RPMI7951 (cell line): ENCODE measurements around the gene GAL3ST1. TPM values are rescaled to one million over a fixed set of nuclear protein-coding genes. Genes with fewer than 3 reads are reported as not detected.
"Not testable (repeated sequence)": the region's sequence is repeated elsewhere in the genome, so short reads cannot be mapped to it uniquely, and the experiment has no call there.

Source experiments
- DNase-seq: peaks from one replicate; pipeline ENCODE4 v3.0.0-alpha.2; 2012; ENCODE audit warnings: low read depth
- total RNA-seq: library from RNA; depleted of rRNA; stranded (reverse); fragments of >200 nt; shearing (Covaris generic); gene quantifications from 2 replicates; pipeline ENCODE4 v1.2.3, GENCODE V29; 2014; rRNA removed

GAL3ST1 gene
- total RNA-seq: not detected in 2 replicates

DNA sequence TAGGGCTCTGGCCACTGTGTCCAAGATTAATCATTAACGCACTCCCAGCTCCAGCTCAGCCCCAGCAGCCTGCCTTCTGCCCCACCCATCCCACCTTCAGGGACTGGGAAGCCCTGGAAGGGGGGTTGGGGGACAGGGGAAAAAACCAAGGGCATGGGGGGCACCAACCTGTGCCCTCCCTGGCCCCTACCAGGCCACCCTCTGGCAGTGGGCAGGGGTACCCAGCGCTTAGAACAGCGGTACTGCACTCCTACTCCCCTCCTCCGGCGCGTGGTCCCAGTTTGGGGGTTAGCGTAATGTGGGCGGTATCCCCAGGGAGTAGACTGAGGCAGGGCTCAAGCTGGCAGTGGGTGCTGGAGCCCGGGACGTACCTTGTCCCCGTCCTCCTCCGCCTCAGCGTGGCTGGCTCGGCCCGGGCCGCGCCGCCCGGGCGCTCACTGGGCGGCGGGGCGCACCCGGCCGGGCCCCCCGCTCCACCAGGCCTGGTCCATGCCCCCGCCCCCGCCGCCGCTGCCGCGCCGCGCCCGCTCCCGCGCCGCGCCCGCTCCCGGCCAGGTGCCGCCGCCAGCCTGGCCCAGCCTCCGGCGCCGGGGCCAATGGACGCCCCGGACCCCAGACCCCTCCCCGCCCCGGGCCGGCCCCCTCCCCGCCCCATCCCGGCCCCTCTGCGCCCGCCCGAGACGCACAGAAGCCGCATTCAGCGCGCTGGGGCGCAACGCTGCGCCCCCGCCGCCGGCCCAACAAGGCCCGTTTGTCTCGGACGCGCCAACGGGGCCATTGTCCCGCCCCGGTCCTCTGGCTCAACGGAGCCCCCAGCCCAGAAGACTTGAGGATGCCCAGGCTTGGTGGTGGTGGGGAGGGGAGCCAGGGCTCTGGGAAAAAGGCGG, at the start of gene GAL3ST1:
Gene GAL3ST1, minus strand, starts transcription at position 571 of the 887 bp plus-strand sequence. CDS start 17,273 bp downstream, outside the sequence.
- DNase-seq: no peak

- not testable (repeated sequence) for DNase-seq
Measured at GRCh38 chr22:30619909-30620308, 45.4 kb upstream of the GAL3ST1 start.

GRCh38 chr22:30617819-30618218, 43.4 kb upstream of the GAL3ST1 start:
- DNase-seq: no peak

DNA sequence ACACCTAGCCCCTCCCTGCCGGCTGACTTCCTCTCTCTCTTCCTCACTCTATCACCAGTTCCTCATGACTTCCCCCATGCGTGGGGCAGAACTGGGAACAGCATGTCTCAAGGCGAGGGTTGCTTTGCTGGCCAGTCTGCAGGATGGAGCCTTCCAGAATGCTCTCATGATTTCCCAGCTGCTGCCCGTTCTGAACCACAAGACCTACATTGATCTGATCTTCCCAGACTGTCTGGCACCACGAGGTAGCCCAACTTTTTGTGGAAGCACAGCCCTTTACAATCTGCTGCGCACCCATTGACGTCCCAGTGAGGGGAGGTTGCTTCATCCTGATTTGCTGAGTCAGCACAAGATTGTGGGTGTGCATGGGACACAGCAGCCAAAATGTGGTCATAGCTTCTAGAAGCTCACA, 41.1 kb upstream of the GAL3ST1 start:
- no peak for DNase-seq

DNA sequence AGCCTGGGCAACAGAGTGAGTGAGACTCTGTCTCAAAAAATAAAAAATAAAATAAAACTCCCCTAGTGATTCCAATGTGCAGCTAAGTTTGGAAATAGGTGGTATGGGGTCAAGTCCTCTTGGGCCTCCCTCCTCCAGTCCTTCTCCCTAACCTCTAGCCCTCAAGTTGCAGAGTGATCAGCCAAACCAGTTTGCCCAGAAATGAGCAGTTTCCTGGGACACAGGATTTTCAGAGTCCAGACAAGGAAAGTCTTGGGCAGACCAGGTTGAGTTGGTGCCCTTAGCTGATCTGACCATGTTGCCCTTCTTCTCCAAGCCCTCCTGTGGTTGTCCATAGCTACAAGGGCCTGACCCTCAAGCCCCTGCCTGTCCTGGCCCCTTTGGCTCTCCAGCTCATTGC, 40.4 kb upstream of the GAL3ST1 start:
- DNase-seq: no peak

DNA sequence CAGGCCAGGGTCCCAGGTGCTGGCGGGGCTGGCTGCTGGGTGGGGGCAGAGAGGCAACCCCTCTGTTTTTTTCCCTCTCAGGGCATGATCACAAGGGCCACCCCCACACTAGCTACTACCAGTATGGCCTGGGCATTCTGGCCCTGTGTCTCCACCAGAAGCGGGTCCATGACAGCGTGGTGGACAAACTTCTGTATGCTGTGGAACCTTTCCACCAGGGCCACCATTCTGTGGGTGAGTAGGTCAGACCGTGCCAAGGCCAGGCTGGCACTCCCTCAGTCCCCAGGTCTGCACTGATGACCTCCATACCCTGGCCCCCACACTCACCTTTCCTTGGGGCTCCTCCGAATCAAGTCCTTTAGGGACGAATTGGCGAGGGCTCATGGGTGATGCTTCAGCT, 39.8 kb upstream of the GAL3ST1 start:
- DNase-seq: no peak

DNA sequence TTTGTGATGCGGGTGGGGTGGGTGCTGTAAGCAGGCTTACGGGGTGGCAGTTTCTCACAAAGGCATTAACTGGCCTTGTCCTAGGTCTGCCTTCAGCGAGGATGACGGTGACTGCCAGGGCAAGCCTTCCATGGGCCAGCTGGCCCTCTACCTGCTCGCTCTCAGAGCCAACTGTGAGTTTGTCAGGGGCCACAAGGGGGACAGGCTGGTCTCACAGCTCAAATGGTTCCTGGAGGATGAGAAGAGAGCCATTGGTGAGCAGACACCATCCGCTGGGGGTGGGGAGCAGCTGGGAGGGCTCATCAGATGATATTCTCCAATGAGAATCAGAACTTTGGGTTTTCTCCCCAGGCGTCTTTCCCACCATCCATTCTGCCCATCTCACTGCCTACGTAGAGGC, 38.3 kb upstream of the GAL3ST1 start:
- no peak for DNase-seq

DNA sequence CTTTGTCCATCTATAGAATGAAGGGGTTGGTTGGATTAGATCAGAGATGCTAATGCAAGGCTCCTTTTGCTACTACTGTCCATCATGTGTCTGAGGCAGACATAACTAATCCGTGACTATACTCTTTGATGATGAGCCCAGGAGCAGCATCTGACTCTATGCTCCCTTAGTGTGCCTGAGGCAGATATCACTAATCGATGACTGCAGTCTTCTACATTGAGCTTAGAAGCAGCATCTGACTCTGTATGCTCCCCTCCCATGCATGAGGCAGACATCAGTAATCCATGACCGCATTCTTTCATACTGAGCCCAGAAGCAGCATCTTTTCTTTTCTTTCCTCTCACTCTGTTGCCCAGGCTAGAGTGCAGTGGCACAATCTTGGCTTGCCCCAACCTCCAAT, 36.7 kb upstream of the GAL3ST1 start:
- no peak for DNase-seq

DNA sequence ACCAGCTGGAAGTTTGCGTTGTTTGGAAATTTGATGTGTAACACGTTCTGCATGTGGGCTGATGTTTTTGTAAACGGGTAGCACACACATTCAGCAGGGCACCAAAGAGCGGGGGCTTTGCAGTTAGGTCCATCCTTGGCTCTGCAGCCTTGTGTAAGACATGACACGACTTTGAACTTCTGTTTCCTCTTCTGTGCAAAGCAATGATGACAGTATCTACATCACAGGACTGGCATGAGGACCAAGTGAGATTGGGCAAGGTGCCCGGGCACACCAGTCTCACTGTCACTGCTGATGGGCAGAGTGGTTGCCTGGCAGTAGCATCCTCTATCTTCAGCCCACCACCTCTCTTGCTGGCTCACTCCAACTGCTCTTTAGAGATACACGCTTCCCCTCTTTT, 35.8 kb upstream of the GAL3ST1 start:
- no peak for DNase-seq

- peak; percentile 88 for DNase-seq
Measured at GRCh38 chr22:30609260-30610185, 35.1 kb upstream of the GAL3ST1 start.

DNA sequence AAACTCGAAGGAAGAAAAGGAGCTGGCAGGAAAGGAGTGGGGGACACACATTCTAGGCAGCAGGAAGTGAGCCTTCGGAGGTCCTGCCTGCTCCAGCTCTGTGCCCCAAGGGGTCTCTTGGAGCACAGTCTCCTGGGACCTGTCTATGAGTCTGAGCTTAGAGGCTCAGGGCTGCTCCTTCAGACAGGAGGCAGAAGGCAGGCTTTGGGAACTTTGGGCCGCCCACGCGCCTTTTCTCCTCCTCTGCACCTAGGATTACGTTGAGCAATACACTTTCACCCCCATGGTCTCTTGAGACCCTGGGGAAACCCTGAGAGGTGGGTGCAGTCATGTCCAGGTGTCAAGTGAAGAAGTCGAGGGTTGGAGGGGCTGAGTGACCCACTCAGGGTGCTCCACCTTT, 33.5 kb upstream of the GAL3ST1 start:
- DNase-seq: no peak

- no peak for DNase-seq
Measured at GRCh38 chr22:30607300-30607930, 33.0 kb upstream of the GAL3ST1 start.

- peak; percentile 78 for DNase-seq
Measured at GRCh38 chr22:30606455-30607299, 32.2 kb upstream of the GAL3ST1 start, which contains the start of gene TCN2. TSS of gene TCN2 (plus strand) at chr22:30607174. CDS start at chr22:30607332, 158 bp downstream.

DNA sequence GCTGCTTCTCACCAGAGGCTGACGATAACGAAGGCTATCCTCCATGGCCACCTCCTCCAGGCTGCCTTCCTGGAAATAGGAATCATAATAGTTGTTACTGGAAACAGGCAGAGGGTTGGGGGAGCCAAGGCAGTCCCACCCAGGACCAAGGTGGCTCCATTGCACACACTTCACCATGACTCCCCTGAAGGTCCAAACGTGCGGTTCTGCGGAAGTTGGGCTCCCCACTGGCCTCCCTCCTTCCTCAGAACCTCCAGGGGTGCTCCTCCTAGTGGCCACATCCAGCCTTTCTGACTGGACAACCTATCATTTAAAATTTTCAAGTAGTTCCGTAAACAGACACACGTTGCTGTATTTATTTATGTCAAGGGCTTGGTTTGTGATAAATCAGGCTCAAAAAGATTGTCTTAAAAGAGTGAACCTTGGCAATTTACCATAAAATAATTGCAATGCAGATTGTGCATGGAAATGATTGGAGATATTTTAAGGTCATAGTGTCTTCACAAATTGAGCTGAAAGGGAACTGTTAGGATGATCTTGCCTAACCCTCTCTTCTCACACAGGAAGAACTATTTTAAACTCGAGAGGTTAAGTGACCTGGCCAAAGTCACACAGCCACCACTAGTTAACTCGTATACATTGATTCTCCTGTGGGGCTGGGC, 31.1 kb upstream of the GAL3ST1 start:
- DNase-seq: peak; percentile 53

- DNase-seq: no peak
Measured at GRCh38 chr22:30604723-30605122, 30.3 kb upstream of the GAL3ST1 start.

DNA sequence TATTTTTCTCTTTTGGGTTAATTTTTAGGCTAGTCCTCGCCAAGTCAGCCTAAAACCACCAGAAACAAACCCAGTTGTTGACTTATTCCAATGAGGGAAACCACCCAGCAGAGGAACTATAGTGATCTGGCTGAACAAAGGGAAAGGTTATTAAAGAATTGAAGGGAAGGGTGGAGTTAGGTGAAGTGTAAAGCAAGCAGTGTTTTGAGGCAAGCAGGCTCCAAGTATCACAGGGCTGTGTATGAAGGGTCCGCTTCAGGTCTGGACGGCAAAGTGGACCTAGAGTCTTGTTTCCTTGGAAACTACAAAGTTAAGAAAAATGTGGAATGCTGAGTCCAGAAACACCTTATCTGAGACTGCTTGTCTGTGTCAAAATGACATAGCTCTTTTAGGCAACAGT, 29.3 kb upstream of the GAL3ST1 start:
- no peak for DNase-seq

DNA sequence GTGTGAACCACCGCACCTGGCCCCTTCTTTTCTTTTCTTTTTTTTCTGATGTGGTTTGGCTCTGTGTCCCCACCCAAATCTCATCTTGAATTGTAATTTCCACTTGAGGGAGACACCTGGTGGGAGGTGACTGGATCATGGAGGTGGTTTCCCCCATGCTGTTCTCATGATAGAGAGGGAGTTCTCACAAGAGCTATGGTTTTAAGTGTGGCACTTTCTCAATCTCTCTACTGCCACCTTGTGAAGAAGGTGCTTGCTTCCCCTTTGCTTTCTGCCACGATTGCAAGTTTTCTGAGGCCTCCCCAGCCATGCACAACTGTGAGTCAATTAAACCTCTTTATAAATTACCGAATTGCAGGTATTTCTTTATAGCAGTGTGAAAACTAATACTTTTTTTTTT, 27.6 kb upstream of the GAL3ST1 start:
- DNase-seq: peak; percentile 34

GRCh38 chr22:30601464-30601863, 27.0 kb upstream of the GAL3ST1 start:
- DNase-seq: no peak

GRCh38 chr22:30600921-30601320, 26.5 kb upstream of the GAL3ST1 start:
- no peak for DNase-seq

DNA sequence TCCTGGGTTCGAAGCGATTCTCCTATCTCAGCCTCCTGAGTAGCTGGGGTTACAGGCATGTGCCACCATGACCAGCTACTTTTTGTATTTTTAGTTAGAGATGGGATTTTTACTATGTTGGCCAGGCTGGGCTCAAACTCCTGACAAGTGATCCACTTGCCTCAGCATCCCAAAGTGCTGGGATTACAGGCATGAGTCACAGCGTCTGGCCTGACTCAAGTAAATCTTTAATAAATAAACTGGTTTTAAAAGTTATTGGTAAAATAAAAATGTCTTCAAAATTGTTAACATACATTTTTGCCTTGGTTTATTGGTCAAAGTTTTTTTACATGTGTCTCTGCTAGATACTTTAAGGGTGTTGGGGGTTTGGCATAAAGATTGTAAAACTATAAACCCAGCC, 24.5 kb upstream of the GAL3ST1 start:
- no peak for DNase-seq
